ENCODE results near the gene NOXO1. TPM values are rescaled to one million over a fixed set of nuclear protein-coding genes. Genes with fewer than 3 reads are reported as not detected.

NOXO1 gene
- polyA plus RNA-seq, 1 of the 3 experiments (the other 2 are of a cell fraction), result 0.21 TPM

DNA sequence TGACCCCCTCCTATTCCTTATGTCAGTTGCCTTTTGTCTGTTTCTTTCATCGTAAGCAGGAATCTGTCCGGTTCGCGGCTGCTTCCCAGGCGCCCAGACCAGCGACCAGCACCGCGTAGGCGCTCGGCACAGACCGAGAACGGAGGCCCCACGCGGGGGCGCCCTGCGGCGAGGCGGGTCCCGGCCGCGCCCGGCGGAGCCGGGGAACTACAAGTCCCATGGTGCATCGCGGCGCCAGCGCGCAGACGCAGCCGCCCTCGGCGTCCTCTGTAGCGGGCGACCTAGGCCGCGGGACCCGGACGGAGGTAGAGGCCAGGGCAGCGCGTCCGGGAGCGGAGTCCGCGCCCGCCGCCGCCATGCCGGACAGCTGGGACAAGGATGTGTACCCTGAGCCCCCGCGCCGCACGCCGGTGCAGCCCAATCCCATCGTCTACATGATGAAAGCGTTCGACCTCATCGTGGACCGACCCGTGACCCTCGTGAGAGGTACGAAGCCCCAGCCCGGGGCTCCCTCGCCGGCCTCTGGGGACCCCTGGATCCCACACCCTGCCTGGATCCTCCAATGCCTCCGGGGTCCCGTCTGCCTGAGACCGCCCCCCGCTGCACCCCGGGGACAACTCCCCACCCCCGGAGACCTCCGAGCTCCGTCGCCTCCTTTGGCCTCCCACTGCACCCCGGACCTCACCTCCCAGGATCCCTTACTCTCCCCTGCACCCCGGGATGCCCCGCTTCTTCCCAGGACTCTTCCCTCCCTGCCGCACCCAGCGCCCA, 21.8 kb downstream of the NOXO1 start, which contains the start of gene NDUFB10:
TSS of gene NDUFB10 (plus strand) at position 270 of the 771 bp plus-strand sequence. CDS start at position 357, 87 bp downstream.
- Histone ChIP-seq H3K4me2 (peak within 1 kb of the TSS; percentile 76), H3K9me2 (no peaks in the 10 kb centered on the region), H3K9ac (peak within 1 kb of the TSS; percentile 89), H2AFZ (ENCODE audit: low read depth) (peak within 1 kb of the TSS; percentile 83), H3K27me3 (ENCODE audit: insufficient read depth) (no peaks in the 10 kb centered on the region), H4K20me1 (ENCODE audit: insufficient read depth) (peaks cover 38% of the 10 kb centered on the region), H3K4me3 (ENCODE audit: low read depth in 2 of 2, low read length in 1 of 2) (peak within 1 kb of the TSS; percentile 58 to 86), H3K4me1 (ENCODE audit: control insufficient read depth in 1 of 2, insufficient read depth in 2 of 2, low read depth in 1 of 2, low read length in 1 of 2) (peaks cover 0 to 44% of the 10 kb centered on the region in 2 experiments; a peak in 1 of 4 replicates), H3F3A (replicated peaks; ENCODE audit: insufficient read depth) (peaks cover 36% of the 10 kb centered on the region), H3K27ac (ENCODE audit: low read depth in 2 of 2, low read length in 1 of 2) (peak within 1 kb of the TSS; percentile 51 to 73), H3K9me3 (no peaks in the 10 kb centered on the region), H3K36me3 (replicated peaks in 1 of 2; ENCODE audit: control insufficient read depth in 1 of 2, insufficient read depth in 2 of 2, low read length in 1 of 2) (peaks cover 19 to 24% of the 10 kb centered on the region in 2 experiments), H3K79me2 (ENCODE audit: insufficient read depth) (peaks cover 48% of the 10 kb centered on the region)
- 1% methylated on average over 26 of the region's 79 CpGs for WGBS (ENCODE audit: low lambda C conversion rate)
- POLR2A ChIA-PET, result interaction anchor here (0.6 kb wide), 1 partner anchor 19 kb away, joined by 7 read pairs; no protein-coding TSS in a partner anchor
- CTCF ChIA-PET, result interaction anchor here (0.6 to 2.5 kb wide), 9 partner anchors 9 to 97 kb away, joined by 3 to 8 read pairs (median 4); partner anchors contain the start of gene MSRB1
- DNase-seq, result peak; percentile 96
- TF ChIP-seq, protein P1, sequence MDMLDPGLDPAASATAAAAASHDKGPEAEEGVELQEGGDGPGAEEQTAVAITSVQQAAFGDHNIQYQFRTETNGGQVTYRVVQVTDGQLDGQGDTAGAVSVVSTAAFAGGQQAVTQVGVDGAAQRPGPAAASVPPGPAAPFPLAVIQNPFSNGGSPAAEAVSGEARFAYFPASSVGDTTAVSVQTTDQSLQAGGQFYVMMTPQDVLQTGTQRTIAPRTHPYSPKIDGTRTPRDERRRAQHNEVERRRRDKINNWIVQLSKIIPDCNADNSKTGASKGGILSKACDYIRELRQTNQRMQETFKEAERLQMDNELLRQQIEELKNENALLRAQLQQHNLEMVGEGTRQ (IDR thresholded peaks at IDR 0.05; ENCODE audit: borderline replicate concordance, low read depth, low read length), result no peak
- TF ChIP-seq RFX5 (IDR thresholded peaks at IDR 0.05; ENCODE audit: low read length), result no peak
- TF ChIP-seq JUND (IDR thresholded peaks at IDR 0.05), result no peak
- TF ChIP-seq MEF2A (IDR thresholded peaks at IDR 0.05; ENCODE audit: borderline replicate concordance, low read depth), result no peak
- no peak for TF ChIP-seq SIN3A (IDR thresholded peaks at IDR 0.05; ENCODE audit: borderline replicate concordance, low read depth, low read length)
- TF ChIP-seq TAF1 (IDR thresholded peaks at IDR 0.05; ENCODE audit: borderline replicate concordance, low read depth, low read length), result peak; percentile 85; the same call in 1 of the 2 replicates
- TF ChIP-seq NRF1 (IDR thresholded peaks at IDR 0.05; ENCODE audit: low read depth, low read length), result peak; percentile 82
- TF ChIP-seq, protein P2, sequence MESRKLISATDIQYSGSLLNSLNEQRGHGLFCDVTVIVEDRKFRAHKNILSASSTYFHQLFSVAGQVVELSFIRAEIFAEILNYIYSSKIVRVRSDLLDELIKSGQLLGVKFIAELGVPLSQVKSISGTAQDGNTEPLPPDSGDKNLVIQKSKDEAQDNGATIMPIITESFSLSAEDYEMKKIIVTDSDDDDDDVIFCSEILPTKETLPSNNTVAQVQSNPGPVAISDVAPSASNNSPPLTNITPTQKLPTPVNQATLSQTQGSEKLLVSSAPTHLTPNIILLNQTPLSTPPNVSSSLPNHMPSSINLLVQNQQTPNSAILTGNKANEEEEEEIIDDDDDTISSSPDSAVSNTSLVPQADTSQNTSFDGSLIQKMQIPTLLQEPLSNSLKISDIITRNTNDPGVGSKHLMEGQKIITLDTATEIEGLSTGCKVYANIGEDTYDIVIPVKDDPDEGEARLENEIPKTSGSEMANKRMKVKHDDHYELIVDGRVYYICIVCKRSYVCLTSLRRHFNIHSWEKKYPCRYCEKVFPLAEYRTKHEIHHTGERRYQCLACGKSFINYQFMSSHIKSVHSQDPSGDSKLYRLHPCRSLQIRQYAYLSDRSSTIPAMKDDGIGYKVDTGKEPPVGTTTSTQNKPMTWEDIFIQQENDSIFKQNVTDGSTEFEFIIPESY (IDR thresholded peaks at IDR 0.05; ENCODE audit: borderline replicate concordance, low read depth), result peak; percentile 24; the same call in 1 of the 2 replicates
- no peak for TF ChIP-seq TEAD4 (IDR thresholded peaks at IDR 0.05; ENCODE audit: borderline replicate concordance, insufficient read depth)
- TF ChIP-seq, protein P3, sequence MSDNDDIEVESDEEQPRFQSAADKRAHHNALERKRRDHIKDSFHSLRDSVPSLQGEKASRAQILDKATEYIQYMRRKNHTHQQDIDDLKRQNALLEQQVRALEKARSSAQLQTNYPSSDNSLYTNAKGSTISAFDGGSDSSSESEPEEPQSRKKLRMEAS (IDR thresholded peaks at IDR 0.05; ENCODE audit: low read depth), result no peak; the same call in 1 of the 2 replicates
- peak; percentile 41 for TF ChIP-seq SMC3 (IDR thresholded peaks at IDR 0.05; ENCODE audit: low read depth, low read length)
- TF ChIP-seq RCOR1 (IDR thresholded peaks at IDR 0.05; ENCODE audit: low read length), result no peak
- TF ChIP-seq EZH2phosphoT487 (IDR thresholded peaks at IDR 0.05; ENCODE audit: borderline replicate concordance, low read depth), result no peak
- TF ChIP-seq, protein P4, sequence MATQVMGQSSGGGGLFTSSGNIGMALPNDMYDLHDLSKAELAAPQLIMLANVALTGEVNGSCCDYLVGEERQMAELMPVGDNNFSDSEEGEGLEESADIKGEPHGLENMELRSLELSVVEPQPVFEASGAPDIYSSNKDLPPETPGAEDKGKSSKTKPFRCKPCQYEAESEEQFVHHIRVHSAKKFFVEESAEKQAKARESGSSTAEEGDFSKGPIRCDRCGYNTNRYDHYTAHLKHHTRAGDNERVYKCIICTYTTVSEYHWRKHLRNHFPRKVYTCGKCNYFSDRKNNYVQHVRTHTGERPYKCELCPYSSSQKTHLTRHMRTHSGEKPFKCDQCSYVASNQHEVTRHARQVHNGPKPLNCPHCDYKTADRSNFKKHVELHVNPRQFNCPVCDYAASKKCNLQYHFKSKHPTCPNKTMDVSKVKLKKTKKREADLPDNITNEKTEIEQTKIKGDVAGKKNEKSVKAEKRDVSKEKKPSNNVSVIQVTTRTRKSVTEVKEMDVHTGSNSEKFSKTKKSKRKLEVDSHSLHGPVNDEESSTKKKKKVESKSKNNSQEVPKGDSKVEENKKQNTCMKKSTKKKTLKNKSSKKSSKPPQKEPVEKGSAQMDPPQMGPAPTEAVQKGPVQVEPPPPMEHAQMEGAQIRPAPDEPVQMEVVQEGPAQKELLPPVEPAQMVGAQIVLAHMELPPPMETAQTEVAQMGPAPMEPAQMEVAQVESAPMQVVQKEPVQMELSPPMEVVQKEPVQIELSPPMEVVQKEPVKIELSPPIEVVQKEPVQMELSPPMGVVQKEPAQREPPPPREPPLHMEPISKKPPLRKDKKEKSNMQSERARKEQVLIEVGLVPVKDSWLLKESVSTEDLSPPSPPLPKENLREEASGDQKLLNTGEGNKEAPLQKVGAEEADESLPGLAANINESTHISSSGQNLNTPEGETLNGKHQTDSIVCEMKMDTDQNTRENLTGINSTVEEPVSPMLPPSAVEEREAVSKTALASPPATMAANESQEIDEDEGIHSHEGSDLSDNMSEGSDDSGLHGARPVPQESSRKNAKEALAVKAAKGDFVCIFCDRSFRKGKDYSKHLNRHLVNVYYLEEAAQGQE (IDR thresholded peaks at IDR 0.05; ENCODE audit: low read depth, low read length), result 0 out of 2 replicates have a peak, but pooled peaks have one; percentile 35
- TF ChIP-seq, protein P5, sequence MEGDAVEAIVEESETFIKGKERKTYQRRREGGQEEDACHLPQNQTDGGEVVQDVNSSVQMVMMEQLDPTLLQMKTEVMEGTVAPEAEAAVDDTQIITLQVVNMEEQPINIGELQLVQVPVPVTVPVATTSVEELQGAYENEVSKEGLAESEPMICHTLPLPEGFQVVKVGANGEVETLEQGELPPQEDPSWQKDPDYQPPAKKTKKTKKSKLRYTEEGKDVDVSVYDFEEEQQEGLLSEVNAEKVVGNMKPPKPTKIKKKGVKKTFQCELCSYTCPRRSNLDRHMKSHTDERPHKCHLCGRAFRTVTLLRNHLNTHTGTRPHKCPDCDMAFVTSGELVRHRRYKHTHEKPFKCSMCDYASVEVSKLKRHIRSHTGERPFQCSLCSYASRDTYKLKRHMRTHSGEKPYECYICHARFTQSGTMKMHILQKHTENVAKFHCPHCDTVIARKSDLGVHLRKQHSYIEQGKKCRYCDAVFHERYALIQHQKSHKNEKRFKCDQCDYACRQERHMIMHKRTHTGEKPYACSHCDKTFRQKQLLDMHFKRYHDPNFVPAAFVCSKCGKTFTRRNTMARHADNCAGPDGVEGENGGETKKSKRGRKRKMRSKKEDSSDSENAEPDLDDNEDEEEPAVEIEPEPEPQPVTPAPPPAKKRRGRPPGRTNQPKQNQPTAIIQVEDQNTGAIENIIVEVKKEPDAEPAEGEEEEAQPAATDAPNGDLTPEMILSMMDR (IDR thresholded peaks at IDR 0.05), result peak; percentile 73
- no peak for TF ChIP-seq RXRA (IDR thresholded peaks at IDR 0.05; ENCODE audit: borderline replicate concordance, low read depth)
- peak; percentile 29; the same call in 1 of the 2 replicates for TF ChIP-seq GABPA (IDR thresholded peaks at IDR 0.05; ENCODE audit: low read depth)
- peak; percentile 74 for TF ChIP-seq MXI1 (IDR thresholded peaks at IDR 0.05; ENCODE audit: low read depth, low read length)
- peak; percentile 82 for TF ChIP-seq CHD2 (IDR thresholded peaks at IDR 0.05; ENCODE audit: low read length, partially characterized antibody)
- TF ChIP-seq, protein P6, sequence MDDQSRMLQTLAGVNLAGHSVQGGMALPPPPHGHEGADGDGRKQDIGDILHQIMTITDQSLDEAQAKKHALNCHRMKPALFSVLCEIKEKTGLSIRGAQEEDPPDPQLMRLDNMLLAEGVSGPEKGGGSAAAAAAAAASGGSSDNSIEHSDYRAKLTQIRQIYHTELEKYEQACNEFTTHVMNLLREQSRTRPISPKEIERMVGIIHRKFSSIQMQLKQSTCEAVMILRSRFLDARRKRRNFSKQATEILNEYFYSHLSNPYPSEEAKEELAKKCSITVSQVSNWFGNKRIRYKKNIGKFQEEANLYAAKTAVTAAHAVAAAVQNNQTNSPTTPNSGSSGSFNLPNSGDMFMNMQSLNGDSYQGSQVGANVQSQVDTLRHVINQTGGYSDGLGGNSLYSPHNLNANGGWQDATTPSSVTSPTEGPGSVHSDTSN (IDR thresholded peaks at IDR 0.05), result no peak
